Activated CD4-positive, alpha-beta T cell treated with anti-CD3 and anti-CD28 coated beads, Interleukin-10, Interleukin-2, amounts not matched to agents 100 ng/mL and 50 ng/mL, durations not matched to agents 16 hours and 8 hours (primary cell): ENCODE data around the gene GPS1.
A peak's percentile ranks its signal among the peaks of the same experiment; 100 is the strongest.

ENCODE experiments used
- DNase-seq: peaks from one replicate; pipeline ENCODE4 v3.0.0-alpha.2; 2020

Gene GPS1

DNA sequence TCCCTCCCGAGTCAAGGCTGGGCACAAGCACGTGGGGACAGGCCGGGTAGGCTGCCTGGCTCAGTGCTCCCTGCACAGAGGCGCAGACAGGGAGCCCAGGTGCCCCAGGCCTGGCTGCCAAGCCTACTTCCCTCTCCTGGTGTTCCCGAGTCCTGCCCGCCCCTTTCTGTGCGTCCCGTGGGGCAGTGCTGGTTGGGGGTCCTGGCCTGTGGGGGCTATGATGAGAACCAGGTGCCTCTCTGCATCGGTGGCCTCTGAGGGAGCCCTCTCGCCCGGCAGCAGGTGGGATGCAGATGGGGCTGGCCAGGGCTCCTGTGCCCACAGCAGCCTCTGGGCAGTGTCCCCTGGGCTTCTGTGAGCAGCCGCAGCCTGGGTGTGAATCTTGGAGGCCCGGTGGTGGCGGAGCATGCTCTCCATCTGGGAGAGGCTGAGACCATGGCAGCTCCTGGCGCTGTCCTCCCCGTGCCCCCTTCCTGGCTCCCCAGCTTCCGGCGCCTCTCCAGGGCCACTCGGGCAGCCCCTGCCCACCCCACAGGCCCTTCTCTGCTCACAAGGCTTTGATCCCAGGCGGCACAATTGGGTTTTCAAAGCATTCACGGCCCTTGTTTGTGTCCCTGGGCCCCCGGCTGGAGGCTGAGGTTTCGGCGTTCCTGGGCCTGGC is 36.3 kb upstream of the GPS1 start:
- DNase-seq, result no peak

DNA sequence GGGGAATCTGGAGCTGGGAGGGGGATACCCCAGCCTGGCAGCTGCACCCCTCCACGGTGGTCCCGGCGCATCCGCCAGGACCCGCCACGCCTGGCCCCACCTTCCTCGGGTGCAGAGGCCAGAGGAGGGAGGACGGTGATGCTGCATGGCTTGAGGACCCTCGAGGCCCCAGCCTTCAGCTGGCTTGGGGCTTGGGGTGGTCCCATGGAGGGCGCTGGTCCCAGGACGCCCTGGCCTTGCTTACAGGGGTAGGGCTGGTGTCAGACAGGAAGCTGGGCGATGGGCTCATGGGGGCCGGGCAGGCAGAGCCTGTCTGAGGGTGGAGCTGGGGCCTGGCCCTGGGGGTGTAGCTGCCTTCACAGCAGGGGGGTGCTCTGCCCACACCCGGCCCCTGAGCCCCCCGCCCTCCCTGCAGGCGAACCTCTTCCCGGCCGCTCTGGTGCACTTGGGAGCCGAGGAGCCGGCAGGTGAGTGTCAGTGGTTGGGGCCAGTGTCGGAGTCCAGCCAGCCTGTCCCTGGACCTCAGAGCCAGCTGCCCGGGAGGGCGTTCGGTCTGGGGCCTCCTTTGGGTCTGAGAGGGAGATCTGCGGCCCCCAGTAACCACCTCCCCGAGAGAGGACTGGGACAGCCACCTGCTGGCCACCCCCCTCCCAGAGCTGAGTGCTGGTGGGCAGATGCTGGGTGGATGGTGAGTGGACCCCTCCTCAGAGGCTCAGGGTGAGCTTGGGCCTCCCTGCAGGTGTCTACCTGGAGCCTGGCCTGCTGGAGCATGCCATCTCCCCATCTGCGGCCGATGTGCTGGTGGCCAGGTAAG is 35.4 kb upstream of the GPS1 start:
- no peak for DNase-seq

DNA sequence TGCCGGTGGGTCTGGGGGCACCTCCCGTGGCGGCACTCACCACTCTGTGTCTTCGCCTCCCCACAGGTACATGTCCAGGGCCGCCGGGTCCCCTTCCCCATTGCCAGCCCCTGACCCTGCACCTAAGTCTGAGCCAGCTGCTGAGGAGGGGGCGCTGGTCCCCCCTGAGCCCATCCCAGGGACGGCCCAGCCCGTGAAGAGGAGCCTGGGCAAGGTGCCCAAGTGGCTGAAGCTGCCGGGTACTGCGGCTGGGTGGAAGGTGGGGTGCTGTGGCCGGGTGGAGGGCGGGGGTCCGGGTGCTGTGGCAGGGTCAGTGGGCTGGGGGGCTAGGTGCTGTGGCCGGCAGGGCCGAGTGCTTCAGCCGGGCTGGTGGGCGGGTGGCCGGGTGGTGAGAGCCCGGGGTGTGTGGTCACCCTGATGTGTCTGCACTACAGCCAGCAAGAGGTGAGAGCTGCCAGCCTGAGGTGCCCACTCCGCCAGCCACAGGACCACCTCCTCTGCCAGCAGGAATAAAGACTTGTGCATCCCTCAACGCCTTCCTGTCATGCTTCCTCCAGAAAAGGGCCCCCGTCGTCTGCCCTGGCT is 34.7 kb upstream of the GPS1 start:
- DNase-seq, result no peak

DNA sequence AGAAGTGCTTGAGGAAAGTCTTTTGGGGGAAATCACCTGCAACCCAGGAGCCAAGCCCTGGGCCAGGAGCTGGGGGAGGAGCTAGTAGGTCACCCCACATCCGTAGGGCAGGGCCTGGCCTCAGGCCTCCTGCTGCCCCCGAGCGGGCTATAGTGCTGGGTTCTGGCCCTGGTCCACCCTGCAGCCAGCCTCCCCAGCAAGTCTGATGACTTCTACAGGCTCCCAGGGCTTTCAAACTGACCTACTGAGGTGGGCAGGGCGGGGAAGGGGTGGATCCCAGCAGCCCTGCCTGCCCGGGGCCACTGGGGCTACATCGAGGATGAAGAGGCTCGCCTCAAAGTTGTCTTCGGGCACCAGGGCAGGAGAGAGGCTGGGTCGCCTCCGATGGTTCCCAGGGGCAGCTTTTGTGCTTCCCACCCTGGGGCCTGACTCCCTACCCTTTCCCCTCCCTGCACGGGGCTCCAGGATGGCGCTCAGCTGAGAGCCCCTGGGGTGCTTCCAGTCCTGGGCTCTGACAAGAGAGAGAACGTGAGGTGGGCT is 34.0 kb upstream of the GPS1 start:
- DNase-seq, result no peak

DNA sequence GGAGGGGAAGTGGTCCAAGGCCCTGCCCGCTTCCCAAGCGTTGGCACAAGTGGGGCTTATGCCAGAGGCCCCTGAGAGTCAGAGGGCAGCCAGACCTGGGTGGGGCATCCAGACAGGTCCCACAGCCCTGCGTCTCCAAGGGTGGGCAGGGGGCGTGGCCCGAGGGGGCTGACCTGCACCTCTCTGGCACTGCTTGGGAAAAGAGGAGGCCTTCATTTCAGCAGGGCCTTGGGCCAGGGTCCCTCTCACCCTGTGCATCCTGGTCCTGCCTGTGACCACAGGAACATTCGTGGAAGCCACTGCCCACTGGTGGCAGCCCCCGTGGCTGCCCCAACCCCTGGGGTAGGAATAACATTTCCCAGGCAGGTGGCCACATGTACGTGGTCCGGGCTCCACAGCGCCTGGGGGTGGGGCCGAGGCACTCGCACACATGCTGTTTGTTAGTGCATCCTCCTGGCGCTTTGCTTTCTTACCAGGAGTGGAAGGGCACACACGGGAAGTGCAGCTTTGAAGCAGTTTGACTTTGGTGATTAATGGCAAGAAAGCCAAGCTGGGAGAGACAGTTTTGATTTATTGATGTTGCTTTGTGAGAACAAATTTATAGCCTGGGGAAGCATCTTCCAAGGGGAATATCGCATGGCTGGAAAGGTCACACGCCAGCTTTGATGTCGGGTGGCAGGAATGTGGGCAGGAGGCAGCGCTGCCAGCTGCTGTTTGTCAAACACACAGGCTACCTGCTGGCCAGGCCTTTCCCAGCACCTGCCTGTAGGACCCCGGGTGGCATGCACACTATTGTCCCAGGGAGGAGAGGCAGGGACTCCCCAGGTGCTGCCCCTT is 33.3 kb upstream of the GPS1 start:
- no peak for DNase-seq

DNA sequence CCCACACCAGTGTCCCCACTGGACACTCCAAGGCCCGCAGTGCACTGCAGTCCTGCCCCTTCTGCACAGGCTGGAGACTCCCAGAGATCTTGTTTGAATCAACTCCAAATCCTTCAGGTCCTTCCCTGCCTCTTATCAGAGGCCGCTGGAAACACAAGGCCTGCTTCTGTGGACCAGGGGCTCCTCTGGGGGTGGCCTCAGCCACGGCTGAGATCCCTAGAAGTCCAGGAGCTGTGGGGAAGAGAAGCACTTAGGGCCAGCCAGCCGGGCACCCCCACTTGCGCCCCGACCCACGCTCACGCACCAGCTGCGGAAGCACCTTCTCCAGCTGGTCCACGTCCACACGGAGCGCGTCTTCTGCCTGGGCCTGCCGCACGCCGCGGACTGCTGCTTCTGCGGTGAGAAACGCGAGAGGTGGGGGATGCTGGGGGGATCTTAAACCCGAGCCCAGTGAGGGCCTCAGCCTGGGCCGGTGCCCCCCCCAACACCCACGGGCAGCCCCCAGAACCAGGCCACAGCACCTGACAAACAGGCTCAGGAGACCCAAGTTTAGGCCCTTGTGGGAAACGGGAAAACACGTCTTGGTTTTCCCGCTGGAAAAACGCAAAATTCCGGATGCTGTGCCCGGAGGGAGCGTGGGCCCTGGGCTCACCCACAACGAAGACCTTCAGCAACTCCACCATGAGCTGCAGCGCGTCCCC is 32.6 kb upstream of the GPS1 start:
- DNase-seq, result no peak

DNA sequence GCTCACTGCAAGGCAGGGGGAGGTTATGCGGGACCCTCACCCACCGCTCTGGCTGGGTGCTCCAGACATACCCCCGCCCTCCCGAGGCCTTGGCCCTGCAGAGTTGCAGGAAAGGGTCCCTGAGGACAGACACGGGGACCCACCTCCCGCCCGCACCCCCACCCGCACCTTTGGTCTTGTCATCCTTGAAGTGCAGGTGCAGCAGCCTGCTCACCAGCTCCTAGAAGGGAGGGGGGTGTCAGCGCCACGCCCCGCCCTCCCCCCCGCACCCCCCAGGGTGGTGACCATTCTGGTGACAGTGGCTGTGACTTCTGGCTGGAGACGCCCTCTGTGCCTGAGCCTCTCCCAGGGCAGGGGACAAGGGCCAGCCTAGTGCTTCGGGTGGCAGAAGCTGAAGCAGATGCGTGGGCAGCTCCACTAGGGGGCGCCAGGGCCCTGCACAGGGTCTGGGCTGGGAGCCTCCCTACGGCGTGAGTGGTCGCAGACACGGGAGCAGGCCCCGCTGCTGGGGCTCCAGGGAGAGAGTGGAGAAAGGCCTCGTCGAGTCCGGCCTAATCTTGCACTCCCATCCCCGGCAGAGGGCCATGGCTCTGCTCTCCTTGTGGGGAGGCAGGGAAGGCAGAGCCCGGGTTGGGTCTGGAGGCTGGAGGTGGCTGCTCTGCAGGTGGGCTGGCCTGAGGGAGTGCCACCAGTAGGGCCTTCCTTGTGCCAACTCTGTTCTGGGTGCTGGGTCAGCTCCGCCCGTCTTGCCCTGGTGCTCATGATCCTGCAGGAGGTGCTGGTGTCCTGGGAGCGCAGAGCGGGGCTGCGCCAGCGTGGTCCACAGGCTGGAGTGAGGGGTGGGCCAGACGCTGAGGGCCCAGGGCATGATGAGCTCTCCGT is 31.8 kb upstream of the GPS1 start:
- DNase-seq, result peak; percentile 81

DNA sequence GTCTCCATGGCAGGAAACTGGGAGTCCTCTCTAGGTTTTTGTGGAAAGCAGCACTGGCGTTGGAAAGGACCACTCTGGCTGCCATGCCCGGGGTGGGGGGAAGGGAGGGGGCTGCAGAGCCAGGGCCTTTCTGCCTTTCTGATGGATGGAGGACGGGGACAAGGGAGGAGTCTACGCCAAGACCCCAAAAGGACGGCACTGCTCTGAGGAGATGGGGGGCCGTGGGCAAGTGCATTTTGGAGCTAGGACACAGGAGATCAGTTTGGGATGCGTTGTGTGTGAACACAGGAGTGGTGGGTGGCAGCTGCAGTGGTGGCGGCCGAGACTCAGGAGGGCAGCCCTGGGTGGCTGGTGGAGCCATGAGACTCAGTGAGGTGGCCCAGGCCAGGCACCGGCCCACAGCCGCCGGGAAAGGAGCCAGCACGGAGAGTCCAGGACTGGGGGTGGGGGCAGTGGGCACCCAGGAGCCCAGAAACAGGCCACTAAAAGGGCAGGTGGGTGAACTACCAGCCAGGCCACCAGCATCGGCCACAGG is 31.1 kb upstream of the GPS1 start:
- no peak for DNase-seq

DNA sequence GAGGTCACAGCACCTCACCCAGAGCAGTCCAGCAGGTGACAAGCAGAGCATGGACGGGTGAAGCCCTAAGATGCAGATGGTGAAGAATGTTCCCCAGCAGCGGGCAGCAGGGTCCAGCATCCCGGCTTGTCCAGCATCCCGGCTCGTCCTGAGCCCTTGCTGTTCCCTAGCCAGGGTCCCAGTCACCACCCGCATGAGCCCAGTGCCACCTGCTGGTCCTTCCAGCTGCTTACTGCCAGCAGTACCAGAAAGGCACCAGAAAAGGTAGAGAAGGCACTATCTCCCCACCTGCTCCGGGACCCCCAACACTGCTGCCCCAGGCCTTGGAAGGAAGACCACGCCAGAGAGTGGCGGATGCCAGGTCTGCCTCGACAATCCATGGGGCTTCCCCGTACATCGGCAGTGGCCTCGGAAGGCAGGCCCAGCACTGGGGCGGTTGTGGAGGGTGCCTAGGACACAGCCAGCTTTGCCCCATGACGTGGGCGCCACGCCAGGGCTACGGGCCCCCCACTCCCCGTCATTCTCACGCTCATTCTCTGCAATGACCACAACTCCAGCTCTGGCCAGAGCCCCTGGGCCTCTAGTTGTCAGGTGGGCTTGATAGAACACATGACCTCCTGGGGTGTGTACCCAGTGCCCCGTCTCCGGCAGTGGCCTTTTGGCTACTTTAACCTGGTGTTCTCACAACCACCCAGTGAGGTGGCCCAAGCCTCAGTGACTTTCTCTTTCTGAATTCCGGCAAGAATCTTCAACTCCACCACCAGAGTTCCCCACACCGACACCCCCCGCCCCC is 30.4 kb upstream of the GPS1 start:
- DNase-seq, result peak; percentile 66

DNA sequence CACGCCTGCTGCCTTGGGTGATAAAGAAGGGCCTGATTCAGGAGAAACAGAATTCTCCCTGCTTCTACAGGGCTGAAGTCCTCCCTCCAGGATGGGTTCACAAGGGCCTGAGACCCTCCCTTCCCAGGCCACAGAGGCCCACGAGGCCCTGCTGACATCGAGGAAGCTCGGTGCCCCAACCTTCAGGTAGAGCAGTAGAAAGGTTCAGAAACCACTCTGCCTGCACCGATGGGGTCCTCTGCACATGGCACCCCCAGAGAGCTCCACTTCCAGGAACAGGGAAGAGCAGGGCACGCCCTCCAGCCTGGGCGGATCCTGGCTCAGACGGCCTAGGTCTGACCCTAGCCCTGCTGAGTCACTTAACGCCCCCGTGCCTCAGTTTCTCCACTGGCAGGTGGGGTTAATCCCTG is 29.8 kb upstream of the GPS1 start:
- DNase-seq, result peak; percentile 17

DNA sequence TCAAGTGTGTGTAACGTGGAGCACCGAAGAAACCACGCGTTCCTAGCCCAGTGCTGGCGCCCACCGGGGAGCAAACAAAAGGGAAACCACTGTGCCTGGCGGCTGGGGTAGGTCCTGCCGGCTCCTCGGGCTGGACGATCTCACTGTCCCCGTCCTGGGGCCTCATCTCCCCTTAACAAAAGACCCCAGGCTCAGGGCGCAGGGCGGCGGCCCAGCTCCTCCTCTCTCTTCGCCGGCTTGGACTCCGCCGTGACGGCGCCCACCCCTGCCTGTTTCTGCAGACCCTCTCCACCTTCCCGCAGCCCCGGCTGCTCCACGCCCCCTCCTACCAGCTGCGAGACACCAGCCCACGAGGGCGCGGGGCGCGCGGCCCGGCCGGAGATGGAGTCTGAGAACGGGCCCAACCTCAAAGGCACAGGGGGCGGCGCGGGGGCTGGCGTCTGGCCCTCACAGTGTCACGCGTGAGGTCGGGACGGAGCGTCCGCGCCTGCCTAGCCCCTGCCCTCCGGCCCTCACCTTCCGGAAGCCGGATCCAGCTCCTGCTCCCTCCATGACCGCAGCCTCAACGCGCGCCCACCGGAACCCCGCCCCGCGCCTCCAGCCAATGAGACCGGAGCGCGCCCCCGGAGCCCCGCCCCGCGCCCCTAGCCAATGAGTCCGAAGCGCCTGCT is 29.3 kb upstream of the GPS1 start, which contains the start of gene CENPX:
CENPX (minus strand) TSS at position 569 of the 671 bp plus-strand sequence; CDS start at position 552, 17 bp downstream.
- DNase-seq, result no peak

DNA sequence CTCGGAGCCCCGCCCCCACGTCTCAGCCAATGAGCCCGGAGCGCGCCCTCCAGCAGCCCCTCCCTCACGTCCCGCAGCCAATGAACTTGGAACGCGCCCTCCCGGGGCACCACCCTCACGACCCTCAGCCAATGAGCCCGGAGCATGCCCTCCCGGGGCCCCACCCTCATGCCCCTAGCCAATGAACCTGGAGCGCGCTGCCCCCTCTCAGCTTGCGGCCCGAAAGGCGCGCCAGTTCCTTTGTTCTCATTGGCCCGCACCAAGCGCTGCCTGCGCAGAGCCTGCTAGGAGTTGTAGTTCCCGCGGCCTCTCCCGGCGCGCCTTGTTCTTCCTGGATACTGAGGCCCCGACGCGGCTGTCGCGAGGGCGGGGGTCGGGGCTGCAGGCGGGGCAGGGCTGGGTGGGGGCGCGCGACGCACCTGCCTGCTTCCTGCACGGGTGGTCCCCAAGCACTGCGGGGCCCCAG is 28.7 kb upstream of the GPS1 start, which contains the start of gene LRRC45:
LRRC45 (plus strand) TSS at position 325 of the 466 bp plus-strand sequence. CDS start 339 bp downstream, outside the sequence.
- DNase-seq, result peak; percentile 100

DNA sequence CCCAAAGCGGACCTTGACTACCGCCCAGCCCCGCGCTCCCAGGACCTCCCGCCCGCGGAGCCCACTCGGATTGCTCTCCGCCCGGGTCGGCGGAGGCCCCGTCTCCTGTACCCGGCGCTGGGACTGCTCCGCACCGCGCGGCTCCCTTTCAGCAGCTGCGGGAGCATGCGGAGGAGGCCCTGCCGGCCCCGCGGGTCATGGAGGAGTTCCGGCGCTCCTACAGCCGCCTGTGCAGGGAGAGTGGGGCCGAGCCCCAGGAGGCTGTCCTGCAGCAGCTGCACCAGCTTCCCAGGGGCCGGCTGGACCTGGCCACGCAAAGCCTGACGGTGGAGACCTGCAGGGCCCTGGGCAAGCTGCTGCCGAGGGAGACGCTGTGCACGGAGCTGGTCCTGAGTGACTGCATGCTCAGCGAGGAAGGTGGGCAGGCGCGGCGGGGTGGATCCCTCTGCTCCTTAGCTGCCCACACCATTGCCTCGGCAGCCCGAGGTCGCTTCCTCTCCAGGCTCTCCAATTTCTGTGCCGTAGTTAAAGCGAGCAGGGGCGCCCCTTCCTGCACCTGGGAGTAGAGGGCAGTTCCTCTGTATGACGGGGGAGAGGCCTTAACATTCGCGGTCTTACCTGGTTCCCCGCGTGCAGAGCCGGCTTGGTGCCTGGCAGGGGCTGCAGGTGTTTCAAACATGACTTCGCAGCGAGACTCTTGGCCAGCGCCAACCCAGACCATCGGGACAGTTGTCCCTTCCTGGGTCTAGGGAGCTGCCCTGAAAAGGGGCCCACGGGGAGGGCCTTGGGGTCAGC is 28.1 kb upstream of the GPS1 start:
- peak; percentile 26 for DNase-seq

DNA sequence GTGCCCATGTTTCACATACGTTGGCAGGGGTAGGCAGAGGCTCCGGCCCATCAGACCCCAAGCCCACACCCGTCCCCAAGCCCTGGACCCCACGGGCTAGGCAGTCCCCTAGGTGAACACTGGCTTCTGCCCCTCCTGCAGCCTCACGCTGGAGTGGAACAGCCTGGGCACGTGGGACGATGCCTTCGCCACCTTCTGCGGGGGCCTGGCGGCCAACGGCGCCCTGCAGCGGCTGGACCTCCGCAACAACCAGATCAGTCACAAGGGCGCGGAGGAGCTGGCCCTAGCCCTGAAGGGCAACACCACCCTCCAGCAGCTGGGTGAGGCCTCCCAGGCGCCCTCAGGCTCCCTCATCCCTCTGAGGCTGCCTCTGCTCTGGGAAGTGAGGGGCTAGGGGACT is 26.8 kb upstream of the GPS1 start:
- DNase-seq, result no peak

DNA sequence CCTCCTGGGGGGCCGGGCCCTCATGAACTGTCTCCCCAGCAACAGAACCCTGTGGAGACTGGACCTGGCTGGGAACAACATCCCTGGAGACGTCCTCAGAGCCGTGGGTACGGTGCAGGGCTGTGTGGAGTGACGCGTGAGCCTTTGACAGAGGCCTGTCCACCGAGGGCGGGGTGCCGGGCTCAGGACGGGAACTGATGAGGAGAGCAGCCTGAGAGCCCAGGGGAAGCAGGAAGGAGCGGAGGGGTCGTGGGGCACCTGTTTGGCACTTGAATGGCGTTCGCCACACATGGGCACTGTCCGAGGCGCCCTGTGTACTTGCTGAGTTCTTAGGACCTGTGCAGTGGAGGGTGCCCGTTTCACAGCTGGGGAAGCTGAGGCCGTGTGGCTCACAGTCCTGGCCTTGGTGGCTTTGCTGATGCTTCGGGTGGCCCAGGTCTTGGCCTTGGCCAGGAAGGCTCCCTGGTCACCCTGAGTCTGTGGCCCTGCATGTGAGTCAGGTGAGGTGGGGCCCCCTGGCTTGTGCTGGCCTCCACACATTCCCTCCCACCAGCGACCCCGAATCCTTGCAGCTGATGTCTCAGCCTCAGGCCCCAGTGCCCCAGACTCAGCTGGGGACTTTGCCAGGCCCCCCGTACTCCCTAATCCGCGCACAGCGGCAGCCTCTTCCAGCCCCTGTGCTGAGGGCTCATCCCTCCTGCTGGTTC is 26.1 kb upstream of the GPS1 start:
- no peak for DNase-seq

DNA sequence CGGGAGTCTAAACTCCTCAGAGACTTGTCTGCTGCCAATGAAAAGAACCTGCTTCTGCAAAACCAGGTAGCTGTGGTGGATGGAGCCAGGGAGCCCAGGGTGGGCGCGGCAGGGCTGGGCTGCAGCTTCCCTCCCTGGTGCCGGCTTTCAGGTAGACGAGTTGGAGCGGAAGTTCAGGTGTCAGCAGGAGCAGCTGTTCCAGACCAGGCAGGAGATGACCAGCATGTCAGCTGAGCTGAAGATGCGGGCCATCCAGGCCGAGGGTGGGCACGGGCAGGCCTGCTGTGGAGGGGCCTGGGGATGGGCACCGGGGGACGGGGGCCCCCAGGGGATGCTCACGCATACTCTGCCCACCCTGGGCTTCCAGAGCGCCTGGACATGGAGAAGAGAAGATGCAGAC is 23.5 kb upstream of the GPS1 start:
- no peak for DNase-seq

DNA sequence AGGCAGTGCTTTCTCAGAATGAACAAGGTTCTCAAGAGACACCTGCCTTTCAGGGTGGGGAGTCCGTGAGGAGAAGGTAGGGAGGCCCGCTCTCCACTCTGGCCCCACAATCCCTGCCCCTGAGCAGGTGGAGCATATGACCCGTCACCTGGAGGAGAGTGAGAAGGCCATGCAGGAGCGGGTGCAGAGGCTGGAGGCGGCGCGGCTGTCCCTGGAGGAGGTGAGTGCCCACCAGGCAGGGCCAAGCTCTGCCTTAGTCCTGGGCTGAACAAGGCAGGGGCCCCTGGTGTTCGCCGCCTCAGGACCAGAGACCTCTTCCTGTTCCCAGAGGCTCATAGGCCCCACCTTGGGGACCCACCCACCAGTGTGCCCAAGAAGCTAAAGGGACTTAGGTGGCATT is 22.7 kb upstream of the GPS1 start:
- DNase-seq, result no peak

DNA sequence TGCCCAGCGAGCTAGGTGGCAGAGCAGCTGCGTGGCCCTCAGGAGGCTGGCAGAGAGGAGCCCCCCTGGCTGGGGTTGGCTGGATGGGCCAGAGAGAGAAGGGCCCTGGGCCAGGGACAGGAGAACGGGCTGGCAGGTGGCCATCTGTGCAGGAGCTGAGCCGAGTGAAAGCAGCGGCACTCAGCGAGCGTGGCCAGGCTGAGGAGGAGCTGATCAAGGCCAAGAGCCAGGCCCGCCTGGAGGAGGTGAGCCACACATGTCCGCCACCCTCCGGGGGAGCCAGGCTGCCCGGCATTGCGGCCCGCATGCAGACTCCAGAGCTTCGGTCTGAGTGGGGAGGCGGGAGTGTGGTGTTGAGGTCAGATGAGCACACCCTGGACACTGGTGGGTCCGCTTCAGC is 22.3 kb upstream of the GPS1 start:
- no peak for DNase-seq
